Mucosa of stomach (tissue), 1 donor: ENCODE results near the gene ZNF280A.
"Not testable (repeated sequence)": the region's sequence is repeated elsewhere in the genome, so short reads cannot be mapped to it uniquely, and the experiment has no call there.

ENCODE experiments used
- H3K27me3 ChIP-seq: one replicate; pipeline ENCODE4 v1.7.0; 2013; ENCODE audit warnings: mild to moderate bottlenecking, low read length; ENCODE audit not compliant: control insufficient read depth, insufficient read depth
- H3K36me3 ChIP-seq: one replicate; pipeline ENCODE4 v1.7.0; 2013; ENCODE audit warnings: low read length; ENCODE audit not compliant: control insufficient read depth, insufficient read depth
- H3K4me1 ChIP-seq: one replicate; pipeline ENCODE4 v1.7.0; 2013; ENCODE audit warnings: mild to moderate bottlenecking, low read length; ENCODE audit not compliant: control insufficient read depth, insufficient read depth
- H3K4me3 ChIP-seq: one replicate; pipeline ENCODE4 v1.7.0; 2013; ENCODE audit warnings: low read length
- H3K9ac ChIP-seq: one replicate; pipeline ENCODE4 v1.7.0; 2013; ENCODE audit warnings: mild to moderate bottlenecking, low read length, moderate library complexity
- H3K9me3 ChIP-seq: one replicate; pipeline ENCODE4 v1.7.0; 2013; ENCODE audit warnings: mild to moderate bottlenecking, low read length, moderate library complexity; ENCODE audit not compliant: control insufficient read depth
- donor health status: Pancreatic carcinoma.

Gene ZNF280A

DNA sequence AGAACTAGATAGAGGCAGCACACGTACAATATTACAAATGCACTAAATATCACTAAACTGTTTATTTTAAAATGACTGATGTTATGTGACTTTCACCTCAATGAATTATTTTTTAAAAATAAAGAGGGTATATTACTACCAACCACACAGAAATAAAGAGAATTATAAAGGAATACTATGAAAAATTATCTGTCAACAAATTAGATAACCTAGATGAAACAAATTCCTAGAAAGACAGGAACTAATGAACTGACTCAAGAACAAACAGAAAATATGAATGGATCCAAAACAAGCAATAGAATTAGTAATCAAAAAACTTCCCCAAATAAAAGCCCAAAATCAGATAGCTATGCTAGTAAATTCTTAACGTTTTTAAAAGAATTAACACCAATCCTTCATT, 21.8 kb downstream of the ZNF280A start:
- Histone ChIP-seq H3K4me1 (no peaks in the 10 kb centered on the region), H3K36me3 (no peaks in the 10 kb centered on the region), H3K9me3 (no peaks in the 10 kb centered on the region), H3K27me3 (no peaks in the 10 kb centered on the region), H3K9ac (no peak overlapping the region), H3K4me3 (no peak overlapping the region)

DNA sequence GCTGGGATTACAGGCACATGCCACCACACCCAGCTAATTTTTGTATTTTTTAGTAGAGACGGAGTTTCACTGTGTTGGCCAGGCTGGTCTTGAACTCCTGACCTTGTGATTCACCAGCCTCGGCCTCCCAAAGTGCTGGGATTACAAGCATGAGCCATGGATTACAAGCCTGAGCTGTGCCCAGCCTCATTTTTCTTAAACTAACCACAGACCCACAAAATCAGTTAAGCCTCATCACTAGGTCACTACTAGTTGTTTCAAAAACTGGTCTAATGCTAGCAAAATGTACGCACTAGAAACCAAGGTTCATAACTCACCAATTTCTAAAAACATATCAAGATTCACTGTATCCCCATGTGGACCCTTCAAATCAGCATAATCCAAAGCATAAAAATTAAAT, 28.5 kb downstream of the ZNF280A start:
- H3K9ac ChIP-seq, H3K4me1 ChIP-seq, H3K9me3 ChIP-seq, H3K27me3 ChIP-seq, H3K36me3 ChIP-seq, H3K4me3 ChIP-seq: not testable (repeated sequence)

DNA sequence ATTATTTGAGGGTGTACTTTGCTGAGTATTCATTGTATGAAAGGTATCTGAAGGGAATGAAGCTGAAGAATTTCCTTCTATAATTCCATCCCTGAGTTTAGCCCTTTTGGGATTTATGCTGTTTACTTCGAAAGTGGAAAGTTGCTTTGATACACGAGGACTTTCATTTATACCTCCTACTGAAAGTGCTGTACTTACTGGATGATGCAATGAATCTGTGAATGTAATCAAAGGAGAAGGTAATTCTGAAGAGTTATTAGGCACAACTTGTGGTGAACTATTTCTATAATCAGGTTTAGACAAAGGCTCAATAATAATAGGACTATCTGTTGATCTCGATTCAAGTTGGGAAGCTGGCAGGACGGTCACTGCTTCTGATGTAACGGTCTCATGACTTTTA, 31.3 kb downstream of the ZNF280A start:
- Histone ChIP-seq H3K36me3 (no peaks in the 10 kb centered on the region), H3K9ac (no peak overlapping the region), H3K4me1 (no peaks in the 10 kb centered on the region), H3K9me3 (no peaks in the 10 kb centered on the region), H3K4me3 (no peak overlapping the region), H3K27me3 (no peaks in the 10 kb centered on the region)

DNA sequence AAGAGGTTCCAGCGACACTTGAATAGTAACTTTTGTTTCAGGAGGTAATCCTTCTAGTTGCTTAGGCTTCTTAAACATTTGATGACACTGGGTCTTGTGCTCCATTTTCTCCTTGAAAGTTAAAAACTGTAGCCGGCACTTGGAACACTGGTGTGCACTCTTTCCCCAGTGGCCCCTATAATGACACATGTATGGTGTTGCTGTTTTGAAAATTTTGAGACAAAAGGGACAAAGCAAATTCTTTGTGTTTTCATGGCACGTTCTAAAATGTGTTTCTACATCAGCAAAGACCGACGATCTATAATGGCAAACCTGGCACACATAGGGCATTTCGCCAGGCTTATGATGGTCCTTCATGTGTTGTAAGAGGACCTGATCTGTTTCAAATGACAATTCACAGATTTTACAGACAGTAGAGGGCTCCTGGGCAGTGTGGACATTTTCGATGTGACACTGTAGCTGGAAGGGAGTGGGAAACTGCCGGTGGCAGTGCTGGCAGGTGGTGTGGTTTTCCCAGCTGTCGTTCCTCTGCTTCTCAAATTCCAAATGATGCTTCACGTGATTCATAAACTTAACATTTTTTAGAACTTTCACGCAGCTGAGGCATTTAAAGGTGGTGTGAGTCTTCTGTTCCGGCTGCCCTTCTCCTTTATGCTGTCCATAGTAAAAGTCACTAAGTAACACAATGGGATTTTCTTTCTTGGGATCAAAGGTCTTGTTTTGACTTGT, 32.0 kb downstream of the ZNF280A start:
- H3K4me3 ChIP-seq = no peak overlapping the region
- no peaks in the 10 kb centered on the region for H3K4me1 ChIP-seq
- H3K27me3 ChIP-seq = no peaks in the 10 kb centered on the region
- H3K9me3 ChIP-seq = no peaks in the 10 kb centered on the region
- H3K36me3 ChIP-seq = no peaks in the 10 kb centered on the region
- no peak overlapping the region for H3K9ac ChIP-seq

DNA sequence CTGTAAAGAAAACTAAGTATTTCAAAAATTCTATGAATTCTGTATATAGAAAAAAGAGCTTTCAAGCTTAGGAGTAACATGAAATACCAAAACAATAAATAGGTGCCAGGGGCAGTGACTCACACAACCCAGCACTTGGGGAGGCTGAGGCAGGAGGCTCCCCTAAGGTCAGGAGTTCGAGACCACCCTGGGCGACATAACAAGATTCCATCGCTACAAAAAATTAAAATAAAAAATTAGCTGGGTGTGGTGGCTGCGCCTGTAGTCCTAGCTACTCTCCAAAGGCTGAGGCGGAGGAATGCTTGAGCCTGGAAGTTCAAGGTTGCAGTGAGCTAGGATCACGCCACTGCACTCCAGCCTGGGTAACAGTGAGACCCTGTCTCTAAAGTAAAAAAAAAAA, 33.0 kb downstream of the ZNF280A start:
- H3K9me3 ChIP-seq = no peaks in the 10 kb centered on the region
- no peaks in the 10 kb centered on the region for H3K27me3 ChIP-seq
- no peak overlapping the region for H3K4me3 ChIP-seq
- no peak overlapping the region for H3K9ac ChIP-seq
- no peaks in the 10 kb centered on the region for H3K36me3 ChIP-seq
- H3K4me1 ChIP-seq = no peaks in the 10 kb centered on the region

DNA sequence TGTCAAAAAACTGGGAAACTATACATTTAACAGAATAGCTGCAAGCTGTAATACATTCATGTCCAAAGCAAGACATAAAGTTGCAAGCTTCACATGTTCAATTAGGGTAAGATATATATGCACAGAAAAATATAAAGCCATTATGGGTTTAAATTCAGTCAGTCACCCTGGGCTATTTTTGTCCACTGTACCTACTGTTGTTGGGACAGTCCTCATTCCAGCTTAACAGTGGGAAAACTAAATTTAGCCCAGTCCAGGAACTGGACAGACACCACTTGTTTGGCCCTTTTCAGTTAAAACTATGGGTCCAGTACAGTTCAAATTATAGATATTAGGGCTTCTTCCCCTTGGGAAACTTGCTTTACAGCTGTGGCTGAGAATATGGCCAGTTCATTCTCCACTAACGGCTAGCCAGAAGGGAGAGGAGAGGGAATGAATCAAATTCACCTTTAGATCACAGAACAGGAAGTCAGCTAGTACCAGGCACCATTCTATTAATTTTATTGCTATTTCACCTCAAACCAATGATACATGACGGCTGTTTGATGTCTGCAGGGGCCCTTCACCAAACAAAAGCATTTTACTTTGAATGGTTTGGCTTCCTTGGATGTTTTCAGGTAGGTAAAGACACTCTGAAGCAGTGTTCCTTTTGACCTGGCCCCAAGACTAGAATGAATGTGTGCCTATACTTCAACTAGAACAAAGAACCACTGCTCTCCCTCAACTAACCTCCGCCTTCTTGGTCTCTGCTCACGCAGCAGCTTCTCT, 33.8 kb downstream of the ZNF280A start:
- H3K9me3 ChIP-seq = no peaks in the 10 kb centered on the region
- no peak overlapping the region for H3K4me3 ChIP-seq
- no peaks in the 10 kb centered on the region for H3K4me1 ChIP-seq
- H3K27me3 ChIP-seq = no peaks in the 10 kb centered on the region
- no peak overlapping the region for H3K9ac ChIP-seq
- no peaks in the 10 kb centered on the region for H3K36me3 ChIP-seq

- H3K4me3 ChIP-seq = no peak overlapping the region
- peaks cover 5% of the 10 kb centered on the region for H3K4me1 ChIP-seq
- no peak overlapping the region for H3K9ac ChIP-seq
- H3K36me3 ChIP-seq = no peaks in the 10 kb centered on the region
- no peaks in the 10 kb centered on the region for H3K9me3 ChIP-seq
- no peaks in the 10 kb centered on the region for H3K27me3 ChIP-seq
Measured at GRCh38 chr22:22485524-22485923, 34.5 kb downstream of the ZNF280A start.

- Histone ChIP-seq H3K9ac (no peak overlapping the region), H3K9me3 (no peaks in the 10 kb centered on the region), H3K36me3 (no peaks in the 10 kb centered on the region), H3K4me1 (peaks cover 6% of the 10 kb centered on the region), H3K4me3 (no peak overlapping the region), H3K27me3 (no peaks in the 10 kb centered on the region)
Measured at GRCh38 chr22:22484023-22484422, 36.0 kb downstream of the ZNF280A start.

- Histone ChIP-seq H3K9ac (no peak overlapping the region), H3K4me3 (no peak overlapping the region), H3K27me3 (no peaks in the 10 kb centered on the region), H3K4me1 (peaks cover 6% of the 10 kb centered on the region), H3K9me3 (no peaks in the 10 kb centered on the region), H3K36me3 (no peaks in the 10 kb centered on the region)
Measured at GRCh38 chr22:22480940-22481339, 39.1 kb downstream of the ZNF280A start.

GRCh38 chr22:22479999-22480532, 40.0 kb downstream of the ZNF280A start:
- no peak overlapping the region for H3K4me3 ChIP-seq
- peaks cover 6% of the 10 kb centered on the region for H3K4me1 ChIP-seq
- H3K9ac ChIP-seq = no peak overlapping the region
- H3K27me3 ChIP-seq = no peaks in the 10 kb centered on the region
- no peaks in the 10 kb centered on the region for H3K36me3 ChIP-seq
- no peaks in the 10 kb centered on the region for H3K9me3 ChIP-seq

DNA sequence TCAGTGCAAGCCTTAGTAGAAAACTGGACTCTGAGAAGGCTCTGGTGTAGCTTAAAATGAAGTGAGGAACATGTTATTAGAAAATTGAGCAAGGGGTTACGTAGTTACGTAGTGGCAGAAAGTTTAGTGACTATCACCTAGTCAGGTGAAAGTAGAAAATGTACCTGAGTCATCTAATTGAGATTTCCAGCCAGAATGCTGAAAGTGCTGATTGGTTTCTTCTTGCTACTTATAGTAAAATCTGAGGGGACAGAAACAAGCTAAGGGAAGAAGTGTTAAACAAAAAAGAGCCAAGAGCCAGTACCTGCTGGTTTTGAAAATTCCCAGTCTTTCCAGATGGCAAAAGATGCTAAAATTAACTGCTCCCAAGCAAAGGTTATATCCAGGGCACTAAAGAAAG, 41.0 kb downstream of the ZNF280A start:
- Histone ChIP-seq H3K27me3 (no peaks in the 10 kb centered on the region), H3K4me1 (peaks cover 6% of the 10 kb centered on the region), H3K9ac (no peak overlapping the region), H3K9me3 (no peaks in the 10 kb centered on the region), H3K36me3 (no peaks in the 10 kb centered on the region), H3K4me3 (no peak overlapping the region)

GRCh38 chr22:22478470-22478869, 41.6 kb downstream of the ZNF280A start:
- Histone ChIP-seq H3K9ac (no peak overlapping the region), H3K4me1 (peaks cover 6% of the 10 kb centered on the region), H3K36me3 (no peaks in the 10 kb centered on the region), H3K4me3 (no peak overlapping the region), H3K9me3 (no peaks in the 10 kb centered on the region), H3K27me3 (no peaks in the 10 kb centered on the region)
